A549 (cell line): ENCODE measurements around the gene SERPINA4. TPM values are rescaled to one million over a fixed set of nuclear protein-coding genes. Genes with fewer than 3 reads are reported as not detected.

ENCODE experiments used
- ATAC-seq, 2 experiments: fragments of 200-7000 bp in 1 of 2; fragments of >200 bp in 1 of 2; cut with Nextera tagmentation in 1 of 2; cut with Tn5 transposase in 1 of 2; 3 replicates each; pipeline versions ENCODE4 v1.8.0 to v1.9.1; 2018 to 2020; ENCODE audit warnings: mild to moderate bottlenecking in 1 of 2, moderate library complexity in 1 of 2
- CTCF ChIA-PET: fragments of 300-600 bp; sonication (Branson Sonifier 250); formaldehyde crosslinking; extraction: SDS; loops from one replicate; lab custom pipeline; 2021; ENCODE audit warnings: antibody characterized with exemption, inconsistent platforms; lab: Yijun Ruan, JAX
- POLR2A ChIA-PET: fragments of 350-600 bp; formaldehyde crosslinking; extraction: SDS; loops from one replicate; lab custom pipeline; 2021; ENCODE audit warnings: antibody characterized with exemption, inconsistent platforms; lab: Yijun Ruan, JAX
- DNase-seq, 2 experiments: peaks; one replicate each; pipeline versions ENCODE4 v3.0.0 to v3.0.0-alpha.2; 2011 to 2016; ENCODE audit warnings: low read depth in 1 of 2, low spot score in 1 of 2
- FAIRE-seq: peaks from 2 replicates; lab custom pipeline; 2011; peaks lifted over from hg19 to GRCh38; lab: Jason Lieb, UNC
- H3K27ac ChIP-seq, 2 experiments: fragments of >200 bp; sonication (Bioruptor Twin); formaldehyde crosslinking; 3 replicates each; pipeline ENCODE4 v1.5.1; 2016 to 2017
- H3K4me1 ChIP-seq: fragments of >200 bp; sonication (Bioruptor Twin); formaldehyde crosslinking; 3 replicates; pipeline ENCODE4 v1.6.1; 2016
- H3K4me2 ChIP-seq: fragments of >200 bp; sonication (Bioruptor Twin); formaldehyde crosslinking; 3 replicates; pipeline ENCODE4 v1.6.1; 2016
- H3K4me3 ChIP-seq: fragments of >200 bp; sonication (Bioruptor Twin); formaldehyde crosslinking; 3 replicates; pipeline ENCODE4 v1.5.1; 2016
- H3K9me3 ChIP-seq: fragments of >200 bp; sonication (Bioruptor Twin); formaldehyde crosslinking; 3 replicates; pipeline ENCODE4 v1.6.1; 2016
- EP300 ChIP-seq, 2 experiments: fragments of >200 bp; sonication (Bioruptor Twin); formaldehyde crosslinking; IDR thresholded peaks; 2 replicates in 1 of 2; 3 replicates in 1 of 2; pipeline ENCODE4 v1.6.1; 2016 to 2017
- HOXB5 ChIP-seq: fragments of 250-450 bp; sonication (Bioruptor Pico); IDR thresholded peaks from 2 replicates; pipeline ENCODE4 v1.5.0; 2020; ENCODE audit warnings: mild to moderate bottlenecking, moderate library complexity
- JUN ChIP-seq, 2 experiments: fragments of >200 bp; sonication (Bioruptor Twin); formaldehyde crosslinking; IDR thresholded peaks; 2 replicates in 1 of 2; 3 replicates in 1 of 2; pipeline ENCODE4 v1.6.1; 2016 to 2017
- NFE2L2 ChIP-seq: fragments of 150-350 bp; conservative IDR thresholded peaks from 2 replicates; pipeline ENCODE4 v1.6.1; 2014; ENCODE audit warnings: low read length
- PHF8 ChIP-seq: fragments of 200-600 bp; sonication (generic); IDR thresholded peaks from 2 replicates; pipeline ENCODE4 v1.6.1; 2016; ENCODE audit warnings: low read depth, mild to moderate bottlenecking, antibody characterized with exemption, moderate library complexity, borderline replicate concordance
- RNF2 ChIP-seq: fragments of 200-600 bp; sonication (generic); IDR thresholded peaks from 2 replicates; pipeline ENCODE4 v1.6.1; 2016; ENCODE audit warnings: low read depth, mild to moderate bottlenecking, antibody characterized with exemption, moderate library complexity, borderline replicate concordance
- SMC3 ChIP-seq: fragments of >200 bp; sonication (Bioruptor Twin); formaldehyde crosslinking; IDR thresholded peaks from 3 replicates; pipeline ENCODE4 v1.6.1; 2018; ENCODE audit warnings: inconsistent platforms
- ZFP36 ChIP-seq: fragments of 450-650 bp; IDR thresholded peaks from 2 replicates; pipeline ENCODE4 v1.6.1; 2014; ENCODE audit warnings: borderline replicate concordance; ENCODE audit not compliant: partially characterized antibody
- ZNF302 ChIP-seq: fragments of 250-450 bp; sonication (Bioruptor Pico); IDR thresholded peaks from 2 replicates; pipeline ENCODE4 v1.9.0; 2021; ENCODE audit warnings: inconsistent platforms, mild to moderate bottlenecking, moderate library complexity
- WGBS: methylation state at CpG from one replicate; pipeline ENCODE4 v1.1.6; 2017; ENCODE audit errors: missing lambda C conversion rate; 5-methylcytosine and 5-hydroxymethylcytosine counted together
- polyA plus RNA-seq, 4 experiments: library from polyadenylated mRNA; depleted of rRNA in 3 of 4; stranded (reverse); fragments of >200 nt; fragmentation: RNase III in 1 of 4; extraction: RNeasy Plus Mini Kit Qiagen cat#74134 plus additional on column Dnase treatment in 1 of 4; gene quantifications; 2 replicates in 3 of 4; 3 replicates in 1 of 4; pipeline ENCODE4 v1.2.3, GENCODE V29; 2011 to 2017
- TF ChIP-seq, protein P1 (sequence below): fragments of 200-600 bp; sonication (generic); IDR thresholded peaks from 2 replicates; pipeline ENCODE4 v1.6.1; 2016; ENCODE audit warnings: antibody characterized with exemption, mild to moderate bottlenecking, moderate library complexity
- TF ChIP-seq, protein P2 (sequence below): fragments of 250-450 bp; sonication (Bioruptor Pico); IDR thresholded peaks from 2 replicates; pipeline ENCODE4 v1.5.0; 2021; ENCODE audit warnings: mild to moderate bottlenecking, moderate library complexity, borderline replicate concordance
- TF ChIP-seq, protein P3 (sequence below): fragments of >200 bp; sonication (Bioruptor Twin); formaldehyde crosslinking; IDR thresholded peaks from 3 replicates; pipeline ENCODE4 v1.6.1; 2016
- TF ChIP-seq, protein P4 (sequence below): IDR thresholded peaks from 2 replicates; pipeline ENCODE4 v1.6.1; 2012
- TF ChIP-seq, protein P5 (sequence below): fragments of 250-450 bp; sonication (Bioruptor Pico); IDR thresholded peaks from 2 replicates; pipeline ENCODE4 v1.5.0; 2020; ENCODE audit warnings: low read depth, mild to moderate bottlenecking, moderate library complexity

SERPINA4 gene
- polyA plus RNA-seq, 2 of the 4 experiments (the other 2 are of a cell fraction): 0.08 TPM; not detected in 1

DNA sequence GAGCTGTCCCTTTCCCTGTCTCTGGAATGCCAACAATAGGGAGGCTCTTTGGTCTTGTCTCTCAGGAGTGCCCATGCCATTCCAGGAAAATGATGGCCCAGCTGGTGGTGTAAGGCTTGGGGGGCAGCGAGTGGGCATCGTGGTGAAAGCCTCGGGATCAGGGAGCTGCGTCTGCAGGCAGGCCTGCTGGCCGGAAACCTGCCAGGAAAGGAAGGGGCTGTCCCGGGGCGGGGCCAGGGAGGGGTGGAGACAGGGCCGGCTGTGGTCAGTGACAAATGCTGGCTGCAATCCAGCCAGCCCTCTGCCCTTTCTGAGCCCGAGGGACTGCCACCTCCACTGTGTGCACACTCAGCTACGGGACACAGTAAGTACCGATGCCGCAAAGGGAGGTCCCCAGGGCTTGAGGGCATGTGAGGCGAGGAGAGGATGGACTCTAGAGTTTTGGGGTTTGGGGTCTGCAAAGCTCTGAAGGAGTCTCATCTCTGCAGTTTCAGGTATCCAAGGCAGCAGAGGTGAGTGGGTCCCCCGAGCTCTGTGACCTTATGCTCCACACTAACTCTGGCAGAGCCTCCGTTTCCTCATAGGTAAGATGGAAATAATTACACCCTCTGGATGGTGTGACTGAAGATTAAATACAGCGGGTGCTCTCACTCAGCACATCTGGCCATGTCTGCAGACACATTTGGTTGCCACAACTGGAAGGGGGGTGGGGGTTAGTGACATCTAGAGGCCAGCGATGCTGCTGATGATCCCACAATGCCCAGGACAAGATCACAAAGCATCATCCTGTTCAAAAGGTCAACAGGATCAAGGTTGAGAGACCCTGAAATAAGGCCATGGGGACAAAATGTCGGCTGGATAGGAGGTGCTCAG lies 20.1 kb downstream of the SERPINA4 start, which contains the start of gene SERPINA5:
Gene SERPINA5, plus strand, starts transcription at position 300 of the 873 bp plus-strand sequence. CDS start 5,937 bp downstream, outside the sequence.
- 72% methylated on average over 16 of the region's 18 CpGs for WGBS
- Histone ChIP-seq H3K27ac (no peak within 1 kb of the TSS), H3K9me3 (no peaks in the 10 kb centered on the region), H3K4me3 (no peak within 1 kb of the TSS), H3K4me1 (no peaks in the 10 kb centered on the region), H3K4me2 (no peak within 1 kb of the TSS)
- FAIRE-seq (no peak), DNase-seq (no peak), ATAC-seq (no peak)
- CTCF ChIA-PET: interaction anchor here (1.0 to 4.1 kb wide), 5 partner anchors 11 to 95 kb away, joined by 3 to 13 read pairs (median 5); no protein-coding TSS in a partner anchor
- POLR2A ChIA-PET: no interaction called here
- TF ChIP-seq, protein P1, sequence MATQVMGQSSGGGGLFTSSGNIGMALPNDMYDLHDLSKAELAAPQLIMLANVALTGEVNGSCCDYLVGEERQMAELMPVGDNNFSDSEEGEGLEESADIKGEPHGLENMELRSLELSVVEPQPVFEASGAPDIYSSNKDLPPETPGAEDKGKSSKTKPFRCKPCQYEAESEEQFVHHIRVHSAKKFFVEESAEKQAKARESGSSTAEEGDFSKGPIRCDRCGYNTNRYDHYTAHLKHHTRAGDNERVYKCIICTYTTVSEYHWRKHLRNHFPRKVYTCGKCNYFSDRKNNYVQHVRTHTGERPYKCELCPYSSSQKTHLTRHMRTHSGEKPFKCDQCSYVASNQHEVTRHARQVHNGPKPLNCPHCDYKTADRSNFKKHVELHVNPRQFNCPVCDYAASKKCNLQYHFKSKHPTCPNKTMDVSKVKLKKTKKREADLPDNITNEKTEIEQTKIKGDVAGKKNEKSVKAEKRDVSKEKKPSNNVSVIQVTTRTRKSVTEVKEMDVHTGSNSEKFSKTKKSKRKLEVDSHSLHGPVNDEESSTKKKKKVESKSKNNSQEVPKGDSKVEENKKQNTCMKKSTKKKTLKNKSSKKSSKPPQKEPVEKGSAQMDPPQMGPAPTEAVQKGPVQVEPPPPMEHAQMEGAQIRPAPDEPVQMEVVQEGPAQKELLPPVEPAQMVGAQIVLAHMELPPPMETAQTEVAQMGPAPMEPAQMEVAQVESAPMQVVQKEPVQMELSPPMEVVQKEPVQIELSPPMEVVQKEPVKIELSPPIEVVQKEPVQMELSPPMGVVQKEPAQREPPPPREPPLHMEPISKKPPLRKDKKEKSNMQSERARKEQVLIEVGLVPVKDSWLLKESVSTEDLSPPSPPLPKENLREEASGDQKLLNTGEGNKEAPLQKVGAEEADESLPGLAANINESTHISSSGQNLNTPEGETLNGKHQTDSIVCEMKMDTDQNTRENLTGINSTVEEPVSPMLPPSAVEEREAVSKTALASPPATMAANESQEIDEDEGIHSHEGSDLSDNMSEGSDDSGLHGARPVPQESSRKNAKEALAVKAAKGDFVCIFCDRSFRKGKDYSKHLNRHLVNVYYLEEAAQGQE: no peak
- TF ChIP-seq, all 56 proteins: peak for 0

DNA sequence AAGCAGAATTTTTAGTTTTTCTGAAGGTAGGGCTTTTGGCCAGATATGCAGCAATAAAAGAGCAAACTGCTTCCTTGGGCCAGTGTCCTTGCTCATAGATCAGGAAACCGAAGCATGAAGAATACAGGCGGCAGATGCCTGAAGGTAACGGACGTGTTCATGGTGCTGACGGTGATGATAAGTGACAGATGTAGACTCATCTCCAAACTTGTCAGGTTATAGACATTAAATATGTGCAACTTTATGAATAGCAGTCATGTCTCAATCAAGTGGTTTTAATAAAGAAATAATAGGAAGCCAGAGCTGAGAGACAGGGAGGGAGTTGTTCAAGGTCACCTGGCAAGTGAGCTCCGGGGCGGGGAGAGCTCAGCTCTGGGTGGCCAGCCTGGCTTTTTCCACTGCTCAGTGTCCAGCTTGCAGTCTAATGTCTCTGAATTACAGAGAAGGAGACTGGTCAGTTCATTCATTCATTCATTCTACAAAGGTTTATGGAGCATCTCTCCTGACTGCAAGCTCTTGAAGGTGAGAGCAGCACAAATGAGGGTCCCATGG lies 21.0 kb downstream of the SERPINA4 start:
- no peak for ATAC-seq
- no peaks in the 10 kb centered on the region for H3K9me3 ChIP-seq
- ChIA-PET POLR2A (interaction anchor here (0.5 kb wide), 1 partner anchor 16 kb away, joined by 6 read pairs; no protein-coding TSS in a partner anchor), CTCF (interaction anchor here (0.9 to 4.1 kb wide), 6 partner anchors 9 to 73 kb away, joined by 3 to 13 read pairs (median 4); no protein-coding TSS in a partner anchor)
- H3K27ac ChIP-seq: no peak overlapping the region
- FAIRE-seq: no peak
- 80% methylated on average over 7 of the region's 7 CpGs for WGBS
- H3K4me2 ChIP-seq: no peak overlapping the region
- H3K4me1 ChIP-seq: no peaks in the 10 kb centered on the region
- TF ChIP-seq ZFP36: no peak
- no peak for TF ChIP-seq EP300 (IDR thresholded peaks at IDR 0.05)
- TF ChIP-seq, protein P1: no peak
- TF ChIP-seq, protein P2, sequence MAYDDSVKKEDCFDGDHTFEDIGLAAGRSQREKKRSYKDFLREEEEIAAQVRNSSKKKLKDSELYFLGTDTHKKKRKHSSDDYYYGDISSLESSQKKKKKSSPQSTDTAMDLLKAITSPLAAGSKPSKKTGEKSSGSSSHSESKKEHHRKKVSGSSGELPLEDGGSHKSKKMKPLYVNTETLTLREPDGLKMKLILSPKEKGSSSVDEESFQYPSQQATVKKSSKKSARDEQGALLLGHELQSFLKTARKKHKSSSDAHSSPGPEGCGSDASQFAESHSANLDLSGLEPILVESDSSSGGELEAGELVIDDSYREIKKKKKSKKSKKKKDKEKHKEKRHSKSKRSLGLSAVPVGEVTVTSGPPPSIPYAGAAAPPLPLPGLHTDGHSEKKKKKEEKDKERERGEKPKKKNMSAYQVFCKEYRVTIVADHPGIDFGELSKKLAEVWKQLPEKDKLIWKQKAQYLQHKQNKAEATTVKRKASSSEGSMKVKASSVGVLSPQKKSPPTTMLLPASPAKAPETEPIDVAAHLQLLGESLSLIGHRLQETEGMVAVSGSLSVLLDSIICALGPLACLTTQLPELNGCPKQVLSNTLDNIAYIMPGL (CRISPR knock-in tag): no peak
- no peak for DNase-seq
- no peak overlapping the region for H3K4me3 ChIP-seq

DNA sequence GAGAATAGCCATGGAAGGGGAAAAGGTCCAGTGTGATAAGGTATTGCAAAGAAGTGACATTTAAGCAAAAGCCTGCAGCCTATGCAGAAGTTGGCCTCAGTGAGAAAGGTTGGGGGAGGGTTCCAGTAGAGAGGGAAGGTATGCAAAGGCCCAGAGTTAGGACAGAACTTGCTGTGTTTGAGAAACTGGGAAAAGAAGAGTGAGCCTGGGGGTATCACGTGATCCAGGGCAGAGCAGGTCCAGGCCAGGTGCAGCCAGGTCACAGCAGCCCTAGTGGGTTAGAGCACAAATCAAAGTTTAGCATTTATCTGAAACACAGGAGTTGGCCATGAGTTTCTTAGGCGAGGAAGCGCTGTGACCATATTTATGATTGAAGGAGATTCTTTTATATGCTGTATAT lies 21.6 kb downstream of the SERPINA4 start:
- 81% methylated on average over 3 of the region's 3 CpGs for WGBS
- ChIA-PET CTCF (interaction anchor here (0.9 to 4.1 kb wide), 7 partner anchors 9 to 97 kb away, joined by 3 to 13 read pairs (median 4); no protein-coding TSS in a partner anchor), POLR2A (no interaction called here)
- ATAC-seq (no peak), DNase-seq (no peak), FAIRE-seq (no peak)
- TF ChIP-seq, protein P3, sequence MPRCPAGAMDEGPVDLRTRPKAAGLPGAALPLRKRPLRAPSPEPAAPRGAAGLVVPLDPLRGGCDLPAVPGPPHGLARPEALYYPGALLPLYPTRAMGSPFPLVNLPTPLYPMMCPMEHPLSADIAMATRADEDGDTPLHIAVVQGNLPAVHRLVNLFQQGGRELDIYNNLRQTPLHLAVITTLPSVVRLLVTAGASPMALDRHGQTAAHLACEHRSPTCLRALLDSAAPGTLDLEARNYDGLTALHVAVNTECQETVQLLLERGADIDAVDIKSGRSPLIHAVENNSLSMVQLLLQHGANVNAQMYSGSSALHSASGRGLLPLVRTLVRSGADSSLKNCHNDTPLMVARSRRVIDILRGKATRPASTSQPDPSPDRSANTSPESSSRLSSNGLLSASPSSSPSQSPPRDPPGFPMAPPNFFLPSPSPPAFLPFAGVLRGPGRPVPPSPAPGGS: no peak
- TF ChIP-seq ZNF302 (CRISPR knock-in tag) (no peak), SMC3 (no peak), NFE2L2 (no peak), JUN (IDR thresholded peaks at IDR 0.05) (no peak), PHF8 (no peak), RNF2 (no peak), HOXB5 (CRISPR knock-in tag) (no peak)
- TF ChIP-seq, protein P4, sequence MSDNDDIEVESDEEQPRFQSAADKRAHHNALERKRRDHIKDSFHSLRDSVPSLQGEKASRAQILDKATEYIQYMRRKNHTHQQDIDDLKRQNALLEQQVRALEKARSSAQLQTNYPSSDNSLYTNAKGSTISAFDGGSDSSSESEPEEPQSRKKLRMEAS: no peak
- TF ChIP-seq, protein P5, sequence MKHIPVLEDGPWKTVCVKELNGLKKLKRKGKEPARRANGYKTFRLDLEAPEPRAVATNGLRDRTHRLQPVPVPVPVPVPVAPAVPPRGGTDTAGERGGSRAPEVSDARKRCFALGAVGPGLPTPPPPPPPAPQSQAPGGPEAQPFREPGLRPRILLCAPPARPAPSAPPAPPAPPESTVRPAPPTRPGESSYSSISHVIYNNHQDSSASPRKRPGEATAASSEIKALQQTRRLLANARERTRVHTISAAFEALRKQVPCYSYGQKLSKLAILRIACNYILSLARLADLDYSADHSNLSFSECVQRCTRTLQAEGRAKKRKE (CRISPR knock-in tag): no peak
- H3K4me1 ChIP-seq: no peaks in the 10 kb centered on the region
- H3K27ac ChIP-seq: no peak overlapping the region
- no peaks in the 10 kb centered on the region for H3K9me3 ChIP-seq
- H3K4me2 ChIP-seq: no peak overlapping the region
- H3K4me3 ChIP-seq: no peak overlapping the region
